ENCODE measurements around the gene PIK3C3. TPM values are rescaled to one million over a fixed set of nuclear protein-coding genes. Genes with fewer than 3 reads are reported as not detected.
"Not testable (repeated sequence)": the region's sequence is repeated elsewhere in the genome, so short reads cannot be mapped to it uniquely, and the experiment has no call there.

PIK3C3 gene
- total RNA-seq, 1 experiment from 2014 or later = 16.8 TPM

- no peak for DNase-seq (ENCODE audit: low read depth)
- in situ Hi-C loops (cut with HindIII; ENCODE audit: low pct_unique_long_range_greater_than_20kb, low sequenced_read_pairs) = no loop called here
Measured at GRCh38 chr18:41996020-41996419, 41.0 kb downstream of the PIK3C3 start.

- in situ Hi-C loops (cut with HindIII; ENCODE audit: low pct_unique_long_range_greater_than_20kb, low sequenced_read_pairs) = no loop called here
- no peak for DNase-seq (ENCODE audit: low read depth)
Measured at GRCh38 chr18:41999751-42000150, 44.7 kb downstream of the PIK3C3 start.

GRCh38 chr18:42001801-42002200 lies 46.8 kb downstream of the PIK3C3 start:
- no peak for DNase-seq (ENCODE audit: low read depth)
- in situ Hi-C loops (cut with HindIII; ENCODE audit: low pct_unique_long_range_greater_than_20kb, low sequenced_read_pairs) = no loop called here

- in situ Hi-C loops (cut with HindIII; ENCODE audit: low pct_unique_long_range_greater_than_20kb, low sequenced_read_pairs) = no loop called here
- no peak for DNase-seq (ENCODE audit: low read depth)
Measured at GRCh38 chr18:42004653-42005052, 49.6 kb downstream of the PIK3C3 start.

- in situ Hi-C loops (cut with HindIII; ENCODE audit: low pct_unique_long_range_greater_than_20kb, low sequenced_read_pairs) = no loop called here
Measured at GRCh38 chr18:42005782-42006181, 50.7 kb downstream of the PIK3C3 start.

GRCh38 chr18:42009457-42009856 lies 54.4 kb downstream of the PIK3C3 start:
- in situ Hi-C loops (cut with HindIII; ENCODE audit: low pct_unique_long_range_greater_than_20kb, low sequenced_read_pairs); DNase-seq (ENCODE audit: low read depth): not testable (repeated sequence)

More at GRCh38 chr18:42005782-42006181, 50.7 kb downstream of the PIK3C3 start:
- DNase-seq (ENCODE audit: low read depth) = no peak

GRCh38 chr18:42011053-42011452 lies 56.0 kb downstream of the PIK3C3 start:
- in situ Hi-C loops (cut with HindIII; ENCODE audit: low pct_unique_long_range_greater_than_20kb, low sequenced_read_pairs) = no loop called here
- no peak for DNase-seq (ENCODE audit: low read depth)

GRCh38 chr18:42018831-42019230 lies 63.8 kb downstream of the PIK3C3 start:
- DNase-seq (ENCODE audit: low read depth) = no peak
- in situ Hi-C loops (cut with HindIII; ENCODE audit: low pct_unique_long_range_greater_than_20kb, low sequenced_read_pairs) = no loop called here

GRCh38 chr18:42024131-42024530 lies 69.1 kb downstream of the PIK3C3 start:
- in situ Hi-C loops (cut with HindIII; ENCODE audit: low pct_unique_long_range_greater_than_20kb, low sequenced_read_pairs) = no loop called here

GRCh38 chr18:42025491-42025890 lies 70.5 kb downstream of the PIK3C3 start:
- in situ Hi-C loops (cut with HindIII; ENCODE audit: low pct_unique_long_range_greater_than_20kb, low sequenced_read_pairs) = no loop called here
- no peak for DNase-seq (ENCODE audit: low read depth)

More at GRCh38 chr18:42024131-42024530, 69.1 kb downstream of the PIK3C3 start:
- DNase-seq (ENCODE audit: low read depth) = no peak

- in situ Hi-C loops (cut with HindIII; ENCODE audit: low pct_unique_long_range_greater_than_20kb, low sequenced_read_pairs) = no loop called here
- no peak for DNase-seq (ENCODE audit: low read depth)
Measured at GRCh38 chr18:42025974-42026625, 71.1 kb downstream of the PIK3C3 start.

GRCh38 chr18:42028247-42028832 lies 73.3 kb downstream of the PIK3C3 start:
- in situ Hi-C loops (cut with HindIII; ENCODE audit: low pct_unique_long_range_greater_than_20kb, low sequenced_read_pairs) = no loop called here
- no peak for DNase-seq (ENCODE audit: low read depth)

- DNase-seq (ENCODE audit: low read depth) = no peak
- in situ Hi-C loops (cut with HindIII; ENCODE audit: low pct_unique_long_range_greater_than_20kb, low sequenced_read_pairs) = no loop called here
Measured at GRCh38 chr18:42029092-42029491, 74.1 kb downstream of the PIK3C3 start.

- in situ Hi-C loops (cut with HindIII; ENCODE audit: low pct_unique_long_range_greater_than_20kb, low sequenced_read_pairs) = no loop called here
- no peak for DNase-seq (ENCODE audit: low read depth)
Measured at GRCh38 chr18:42030586-42031182, 75.7 kb downstream of the PIK3C3 start.

- in situ Hi-C loops (cut with HindIII; ENCODE audit: low pct_unique_long_range_greater_than_20kb, low sequenced_read_pairs) = no loop called here
- DNase-seq (ENCODE audit: low read depth) = no peak
Measured at GRCh38 chr18:42032447-42032846, 77.4 kb downstream of the PIK3C3 start.

- no peak for DNase-seq (ENCODE audit: low read depth)
- in situ Hi-C loops (cut with HindIII; ENCODE audit: low pct_unique_long_range_greater_than_20kb, low sequenced_read_pairs) = no loop called here
Measured at GRCh38 chr18:42033137-42033810, 78.2 kb downstream of the PIK3C3 start.

GRCh38 chr18:42038936-42039335 lies 83.9 kb downstream of the PIK3C3 start:
- peak; percentile 74 for DNase-seq (ENCODE audit: low read depth)
- in situ Hi-C loops (cut with HindIII; ENCODE audit: low pct_unique_long_range_greater_than_20kb, low sequenced_read_pairs) = no loop called here

GRCh38 chr18:42039396-42039795 lies 84.4 kb downstream of the PIK3C3 start:
- in situ Hi-C loops (cut with HindIII; ENCODE audit: low pct_unique_long_range_greater_than_20kb, low sequenced_read_pairs) = no loop called here
- DNase-seq (ENCODE audit: low read depth) = no peak

- no peak for DNase-seq (ENCODE audit: low read depth)
- in situ Hi-C loops (cut with HindIII; ENCODE audit: low pct_unique_long_range_greater_than_20kb, low sequenced_read_pairs) = no loop called here
Measured at GRCh38 chr18:42041793-42042192, 86.8 kb downstream of the PIK3C3 start.

All from Caki2 (cell line).